SH-SY5Y (cell line): Measurements from ENCODE around the gene CCDC73.

Experiments used
- GATA2 ChIP-seq: IDR thresholded peaks from 2 replicates; pipeline ENCODE4 v1.6.1; 2011; ENCODE audit warnings: mild to moderate bottlenecking, low read depth, low read length
- GATA3 ChIP-seq: IDR thresholded peaks from 2 replicates; pipeline ENCODE4 v1.6.1; 2011; ENCODE audit warnings: low read depth, mild to moderate bottlenecking, low read length, moderate library complexity

- no peak for TF ChIP-seq GATA2
- TF ChIP-seq GATA3 = no peak
Observed at GRCh38 chr11:32606220-32606619, 188.2 kb downstream of the CCDC73 start.
